ENCODE measurements around the gene ADGRF3. TPM values are rescaled to one million over a fixed set of nuclear protein-coding genes. Genes with fewer than 3 reads are reported as not detected.

The ADGRF3 gene
- total RNA-seq, 4 donors from 2014 or later = not detected

DNA sequence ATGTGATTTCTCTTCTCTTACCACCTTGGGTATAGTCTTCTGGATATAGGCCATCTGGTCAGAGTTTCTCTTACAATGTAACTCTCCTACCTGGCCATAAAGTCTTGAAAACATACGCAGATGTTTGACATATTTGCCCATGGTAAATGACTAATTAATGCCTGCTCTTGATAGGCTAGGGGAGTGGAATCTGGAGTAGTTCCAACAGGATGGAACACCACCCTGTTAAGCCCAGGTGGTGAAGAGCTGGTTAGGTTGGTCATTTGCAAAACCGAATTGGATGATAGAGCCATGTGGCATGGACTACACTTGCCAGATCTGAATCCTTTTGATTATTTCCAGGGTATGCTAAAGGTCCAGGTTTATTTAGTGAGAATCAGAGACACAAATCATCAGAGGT, 65.4 kb downstream of the ADGRF3 start:
- TF ChIP-seq, protein P1, sequence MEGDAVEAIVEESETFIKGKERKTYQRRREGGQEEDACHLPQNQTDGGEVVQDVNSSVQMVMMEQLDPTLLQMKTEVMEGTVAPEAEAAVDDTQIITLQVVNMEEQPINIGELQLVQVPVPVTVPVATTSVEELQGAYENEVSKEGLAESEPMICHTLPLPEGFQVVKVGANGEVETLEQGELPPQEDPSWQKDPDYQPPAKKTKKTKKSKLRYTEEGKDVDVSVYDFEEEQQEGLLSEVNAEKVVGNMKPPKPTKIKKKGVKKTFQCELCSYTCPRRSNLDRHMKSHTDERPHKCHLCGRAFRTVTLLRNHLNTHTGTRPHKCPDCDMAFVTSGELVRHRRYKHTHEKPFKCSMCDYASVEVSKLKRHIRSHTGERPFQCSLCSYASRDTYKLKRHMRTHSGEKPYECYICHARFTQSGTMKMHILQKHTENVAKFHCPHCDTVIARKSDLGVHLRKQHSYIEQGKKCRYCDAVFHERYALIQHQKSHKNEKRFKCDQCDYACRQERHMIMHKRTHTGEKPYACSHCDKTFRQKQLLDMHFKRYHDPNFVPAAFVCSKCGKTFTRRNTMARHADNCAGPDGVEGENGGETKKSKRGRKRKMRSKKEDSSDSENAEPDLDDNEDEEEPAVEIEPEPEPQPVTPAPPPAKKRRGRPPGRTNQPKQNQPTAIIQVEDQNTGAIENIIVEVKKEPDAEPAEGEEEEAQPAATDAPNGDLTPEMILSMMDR (IDR thresholded peaks at IDR 0.05; ENCODE audit: low read depth) = no peak

DNA sequence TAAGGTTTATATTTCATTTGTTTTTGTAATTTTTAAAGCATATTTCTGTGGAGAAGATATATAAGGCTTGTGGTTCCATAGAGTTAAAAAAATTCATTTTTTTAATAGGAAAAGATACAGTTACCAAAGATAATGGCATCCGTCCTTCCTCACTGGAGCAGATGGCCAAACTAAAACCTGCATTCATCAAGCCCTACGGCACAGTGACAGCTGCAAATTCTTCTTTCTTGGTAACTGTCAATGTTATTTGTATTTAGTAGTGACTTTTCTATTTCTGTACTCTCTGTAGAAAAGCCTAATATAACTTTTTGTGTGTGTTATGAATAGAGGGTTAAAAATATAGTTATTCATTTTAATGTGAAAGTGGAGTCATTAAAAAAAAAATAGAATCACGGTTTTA, 66.7 kb downstream of the ADGRF3 start:
- TF ChIP-seq, protein P1 (IDR thresholded peaks at IDR 0.05; ENCODE audit: low read depth) = no peak

DNA sequence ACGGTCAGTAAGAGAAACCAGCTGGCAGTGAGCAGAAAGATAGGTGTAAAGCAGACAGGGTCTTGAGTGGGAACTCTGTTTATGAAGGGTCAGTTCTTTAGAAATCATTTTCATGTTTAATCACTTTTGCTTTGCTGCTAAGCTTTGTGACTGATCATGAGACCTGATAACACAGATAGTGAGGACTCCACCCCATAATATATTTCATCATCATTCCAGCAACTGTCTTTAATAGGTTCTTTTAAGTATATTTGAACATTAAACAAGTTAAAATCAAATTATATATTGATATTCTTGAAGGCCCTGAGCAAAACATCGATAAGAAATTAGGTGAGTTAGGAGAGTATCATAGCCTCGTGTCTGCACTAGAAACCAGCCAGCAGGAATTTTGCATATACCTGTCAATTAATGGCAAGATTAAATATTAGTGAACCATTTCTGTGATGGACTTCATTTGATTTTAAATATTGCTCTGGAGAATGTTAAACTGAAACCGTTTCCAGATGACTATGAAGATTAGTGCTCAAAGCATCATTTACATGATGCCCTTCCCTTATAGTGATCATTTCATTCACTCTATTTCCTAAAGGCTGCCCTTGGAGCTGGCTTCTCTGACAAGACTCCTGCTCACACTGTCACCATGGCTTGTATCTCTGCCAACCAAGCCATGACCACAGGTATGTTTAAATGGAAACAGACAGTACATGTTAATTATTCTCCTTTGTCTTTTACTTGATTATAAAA, 69.9 kb downstream of the ADGRF3 start:
- TF ChIP-seq, protein P1 (IDR thresholded peaks at IDR 0.05; ENCODE audit: low read depth) = no peak

DNA sequence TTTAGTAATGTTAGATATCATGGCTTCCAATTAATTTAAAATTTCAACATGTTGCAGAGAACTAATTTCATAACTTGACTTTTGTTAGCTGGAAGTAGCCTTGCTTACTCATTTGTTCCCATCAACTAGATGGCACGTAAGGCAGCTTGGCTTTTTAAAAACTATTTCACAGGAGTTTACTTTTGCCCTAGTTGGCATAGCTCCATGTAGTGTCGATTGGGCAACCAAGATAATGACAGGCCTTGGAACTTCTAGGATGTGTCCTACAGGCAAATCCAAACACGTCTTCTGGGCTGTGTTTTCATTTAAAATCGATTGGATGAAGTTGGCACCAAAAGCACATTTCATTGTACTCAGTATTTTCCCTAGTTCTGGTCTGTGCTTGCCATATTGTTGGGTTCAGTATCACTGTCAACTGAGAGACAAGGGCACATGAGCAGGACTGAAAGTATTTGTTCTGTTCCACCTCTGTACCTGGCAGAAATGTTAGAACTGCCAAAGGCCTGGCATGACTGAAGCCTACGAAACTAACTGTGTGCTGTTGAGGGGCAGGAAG, 72.5 kb downstream of the ADGRF3 start:
- TF ChIP-seq, protein P1 (IDR thresholded peaks at IDR 0.05; ENCODE audit: low read depth) = no peak

DNA sequence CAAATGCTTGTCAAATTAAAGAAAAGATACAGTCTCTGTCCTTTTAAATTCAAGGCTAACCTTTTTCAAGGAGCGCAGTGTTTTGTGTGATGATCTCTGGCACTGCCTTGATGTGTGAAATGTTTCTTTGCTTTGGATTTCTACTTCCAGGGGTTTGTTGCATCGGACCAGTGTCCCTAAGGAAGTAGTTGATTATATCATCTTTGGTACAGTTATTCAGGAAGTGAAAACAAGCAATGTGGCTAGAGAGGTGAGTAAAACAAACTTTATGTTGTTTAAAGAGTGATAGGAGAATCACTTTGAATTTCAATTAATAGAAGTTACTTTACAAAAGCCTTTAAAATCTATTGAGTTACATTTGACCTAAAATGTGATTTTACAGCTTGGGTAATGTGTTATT, 73.1 kb downstream of the ADGRF3 start:
- TF ChIP-seq, protein P1 (IDR thresholded peaks at IDR 0.05; ENCODE audit: low read depth) = no peak

DNA sequence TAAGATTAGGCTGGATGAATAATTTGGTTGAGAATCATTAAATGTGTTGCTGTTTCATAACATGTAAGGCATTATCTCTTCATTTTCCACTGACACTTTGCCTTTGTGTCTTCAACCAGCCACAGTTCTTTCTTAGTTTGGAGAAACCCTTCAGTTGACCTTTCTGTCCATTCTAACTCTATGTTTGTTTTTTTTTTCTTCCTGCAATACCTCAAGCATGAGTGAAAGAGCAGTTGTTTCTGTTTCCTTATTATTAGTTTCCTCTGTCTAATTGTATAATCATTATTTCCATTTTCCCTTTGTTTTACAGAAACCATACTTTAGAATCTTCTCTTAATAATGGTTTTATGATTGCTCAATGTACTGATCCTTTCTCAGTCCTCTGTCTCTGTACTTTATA, 76.2 kb downstream of the ADGRF3 start:
- TF ChIP-seq, protein P1 (IDR thresholded peaks at IDR 0.05; ENCODE audit: low read depth) = no peak

DNA sequence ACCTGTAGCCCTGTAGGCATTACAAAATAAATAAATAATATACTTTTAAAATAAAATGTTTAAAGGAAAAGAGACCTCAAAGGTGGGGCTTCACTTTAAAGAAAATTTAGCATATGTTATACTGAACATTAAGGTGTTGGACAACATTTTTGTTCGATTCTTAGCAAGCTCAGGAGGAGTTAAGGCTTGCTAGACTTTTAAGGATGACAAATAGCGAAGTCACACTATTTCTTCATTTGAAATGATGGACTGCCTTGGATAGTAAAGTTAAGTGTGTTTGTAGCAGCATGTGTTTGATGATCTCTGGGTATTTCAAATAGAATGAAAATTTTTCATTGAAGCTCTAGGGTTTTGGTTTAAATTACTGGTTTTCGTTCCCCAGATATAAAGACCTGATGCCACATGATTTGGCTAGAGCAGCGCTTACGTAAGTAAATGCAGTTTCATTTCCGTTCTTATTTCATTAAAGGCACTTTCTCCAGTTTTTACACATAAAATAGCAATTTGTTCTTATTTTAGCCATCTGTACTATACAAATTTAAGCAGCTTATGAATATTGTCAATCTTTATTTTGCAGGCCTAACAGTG, 76.9 kb downstream of the ADGRF3 start:
- TF ChIP-seq, protein P1 (IDR thresholded peaks at IDR 0.05; ENCODE audit: low read depth) = no peak

All from subcutaneous adipose tissue (tissue), 4 donors.